ENCODE data around the gene ENTHD1.

The ENTHD1 gene

DNA sequence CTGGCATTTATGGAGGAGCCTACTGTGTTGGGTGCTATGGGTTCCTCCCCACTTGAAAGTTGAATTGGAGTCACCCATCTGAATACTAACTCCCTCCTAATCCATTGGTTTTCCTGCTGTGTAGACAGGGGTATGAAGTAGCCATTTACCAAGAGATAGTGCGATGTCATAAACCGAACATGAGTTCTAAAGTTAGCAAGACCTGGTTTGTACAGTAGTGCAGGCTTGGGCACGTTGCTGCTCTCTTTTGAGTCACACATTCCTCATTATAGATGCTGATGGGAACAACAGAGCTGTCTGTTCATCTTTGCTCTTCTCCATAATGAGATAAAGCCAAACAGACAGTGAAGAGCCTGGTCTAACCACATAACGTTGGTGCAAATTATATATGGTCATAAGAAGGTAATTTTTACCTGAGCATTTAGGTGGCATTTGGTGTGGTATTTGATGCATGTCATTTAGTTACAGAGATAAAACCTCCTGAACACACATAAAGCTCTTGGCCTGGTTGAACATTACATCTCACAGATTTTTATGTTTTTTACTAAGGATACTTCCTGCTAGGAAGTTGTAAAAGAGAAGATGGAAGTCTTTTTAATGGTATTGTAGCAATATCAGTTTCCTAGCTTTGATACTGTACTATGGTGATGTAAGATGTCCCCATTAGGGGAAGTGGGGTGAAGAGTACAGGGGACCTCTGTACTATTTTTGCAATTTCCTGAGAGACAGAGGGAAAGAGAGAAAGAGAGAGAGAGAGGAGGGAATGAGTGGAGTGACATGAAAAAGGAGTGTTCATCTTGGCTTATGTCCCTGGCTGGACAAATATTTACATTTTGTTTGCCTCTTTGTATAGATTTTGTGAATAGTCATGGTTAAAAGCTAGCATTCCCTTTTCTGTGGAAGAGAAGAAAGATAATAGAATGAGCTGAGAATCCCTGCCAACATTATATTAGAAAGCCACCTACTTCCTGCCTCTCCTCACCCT, 35.3 kb upstream of the ENTHD1 start:
- Histone ChIP-seq H3K9me2 (ENCODE audit: low read depth, low read length) (no peaks in the 10 kb centered on the region), H3K9me3 (ENCODE audit: low read length) (no peaks in the 10 kb centered on the region), H2AFZ (ENCODE audit: low read length) (no peak overlapping the region), H3K36me3 (ENCODE audit: insufficient read depth, low read length) (no peaks in the 10 kb centered on the region), H3K9ac (ENCODE audit: low read length) (no peak overlapping the region), H3K79me2 (ENCODE audit: insufficient read depth, low read length) (no peaks in the 10 kb centered on the region), H4K20me1 (ENCODE audit: insufficient read depth, low read length) (no peaks in the 10 kb centered on the region), H3K4me1 (ENCODE audit: insufficient read depth, low read length, severe bottlenecking) (no peaks in the 10 kb centered on the region), H3K27ac (ENCODE audit: low read depth, low read length, poor library complexity, severe bottlenecking) (no peak overlapping the region), H3K4me3 (ENCODE audit: low read depth, low read length, poor library complexity, severe bottlenecking) (no peak overlapping the region), H3K27me3 (ENCODE audit: insufficient read depth, low read length) (no peaks in the 10 kb centered on the region), H3F3A (ENCODE audit: insufficient read depth, low read length) (no peaks in the 10 kb centered on the region), H3K4me2 (ENCODE audit: low read length) (no peak overlapping the region)
- TF ChIP-seq, protein P1, sequence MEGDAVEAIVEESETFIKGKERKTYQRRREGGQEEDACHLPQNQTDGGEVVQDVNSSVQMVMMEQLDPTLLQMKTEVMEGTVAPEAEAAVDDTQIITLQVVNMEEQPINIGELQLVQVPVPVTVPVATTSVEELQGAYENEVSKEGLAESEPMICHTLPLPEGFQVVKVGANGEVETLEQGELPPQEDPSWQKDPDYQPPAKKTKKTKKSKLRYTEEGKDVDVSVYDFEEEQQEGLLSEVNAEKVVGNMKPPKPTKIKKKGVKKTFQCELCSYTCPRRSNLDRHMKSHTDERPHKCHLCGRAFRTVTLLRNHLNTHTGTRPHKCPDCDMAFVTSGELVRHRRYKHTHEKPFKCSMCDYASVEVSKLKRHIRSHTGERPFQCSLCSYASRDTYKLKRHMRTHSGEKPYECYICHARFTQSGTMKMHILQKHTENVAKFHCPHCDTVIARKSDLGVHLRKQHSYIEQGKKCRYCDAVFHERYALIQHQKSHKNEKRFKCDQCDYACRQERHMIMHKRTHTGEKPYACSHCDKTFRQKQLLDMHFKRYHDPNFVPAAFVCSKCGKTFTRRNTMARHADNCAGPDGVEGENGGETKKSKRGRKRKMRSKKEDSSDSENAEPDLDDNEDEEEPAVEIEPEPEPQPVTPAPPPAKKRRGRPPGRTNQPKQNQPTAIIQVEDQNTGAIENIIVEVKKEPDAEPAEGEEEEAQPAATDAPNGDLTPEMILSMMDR (IDR thresholded peaks at IDR 0.05; ENCODE audit: low read length): no peak
- no peak for TF ChIP-seq EZH2 (IDR thresholded peaks at IDR 0.05; ENCODE audit: borderline replicate concordance, low read length)

DNA sequence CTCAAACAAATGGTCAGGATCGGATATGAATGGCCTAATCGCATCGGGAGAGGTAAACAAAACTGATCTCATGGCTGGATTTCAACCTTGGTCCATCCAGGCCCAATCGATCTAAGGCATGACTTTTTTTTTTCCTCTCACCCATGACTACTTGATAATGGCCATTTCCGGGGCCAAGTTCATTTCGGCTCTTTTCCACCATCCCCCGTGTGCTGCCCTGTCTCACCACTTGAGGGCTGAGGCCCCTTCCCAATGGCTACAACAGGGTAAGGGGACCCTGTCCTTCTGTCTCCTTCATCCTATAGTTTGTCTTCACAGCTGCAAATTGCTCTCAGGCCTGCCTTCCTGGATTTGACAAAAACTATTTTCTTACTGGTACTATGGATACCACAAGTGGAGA, 34.0 kb upstream of the ENTHD1 start:
- no peak for TF ChIP-seq EZH2 (IDR thresholded peaks at IDR 0.05; ENCODE audit: borderline replicate concordance, low read length)
- TF ChIP-seq, protein P1 (IDR thresholded peaks at IDR 0.05; ENCODE audit: low read length): peak; percentile 21; the same call in 1 of the 2 replicates
- H3K4me2 ChIP-seq (ENCODE audit: low read length): no peak overlapping the region
- H3K27me3 ChIP-seq (ENCODE audit: insufficient read depth, low read length): no peaks in the 10 kb centered on the region
- no peaks in the 10 kb centered on the region for H3K9me2 ChIP-seq (ENCODE audit: low read depth, low read length)
- no peak overlapping the region for H3K4me3 ChIP-seq (ENCODE audit: low read depth, low read length, poor library complexity, severe bottlenecking)
- no peak overlapping the region for H3K27ac ChIP-seq (ENCODE audit: low read depth, low read length, poor library complexity, severe bottlenecking)
- H3K9ac ChIP-seq (ENCODE audit: low read length): no peak overlapping the region
- no peaks in the 10 kb centered on the region for H3K36me3 ChIP-seq (ENCODE audit: insufficient read depth, low read length)
- no peaks in the 10 kb centered on the region for H3K79me2 ChIP-seq (ENCODE audit: insufficient read depth, low read length)
- H2AFZ ChIP-seq (ENCODE audit: low read length): no peak overlapping the region
- H4K20me1 ChIP-seq (ENCODE audit: insufficient read depth, low read length): no peaks in the 10 kb centered on the region
- no peaks in the 10 kb centered on the region for H3F3A ChIP-seq (ENCODE audit: insufficient read depth, low read length)
- H3K4me1 ChIP-seq (ENCODE audit: insufficient read depth, low read length, severe bottlenecking): no peaks in the 10 kb centered on the region
- no peaks in the 10 kb centered on the region for H3K9me3 ChIP-seq (ENCODE audit: low read length)

DNA sequence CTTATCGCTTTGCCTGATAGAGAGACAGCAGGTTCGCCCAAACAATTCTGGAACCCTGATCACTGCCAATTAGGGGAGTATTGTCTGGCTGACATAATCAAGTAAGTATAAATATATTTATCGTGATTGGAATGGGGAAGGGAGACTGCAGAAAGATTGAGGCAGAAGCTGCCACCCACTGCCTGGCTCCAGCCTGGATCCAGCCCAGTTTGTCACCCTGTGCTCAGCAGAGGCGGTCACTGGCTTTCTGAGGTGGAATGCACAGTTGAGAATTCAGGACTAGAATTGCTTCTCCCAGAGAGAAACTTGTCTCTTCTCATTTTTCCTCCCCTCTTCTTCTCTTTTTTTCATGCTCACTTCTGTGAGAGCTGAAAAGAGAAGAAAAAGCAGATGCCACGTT, 33.2 kb upstream of the ENTHD1 start:
- Histone ChIP-seq H3F3A (ENCODE audit: insufficient read depth, low read length) (no peaks in the 10 kb centered on the region), H3K9me3 (ENCODE audit: low read length) (no peaks in the 10 kb centered on the region), H3K4me1 (ENCODE audit: insufficient read depth, low read length, severe bottlenecking) (no peaks in the 10 kb centered on the region), H3K9me2 (ENCODE audit: low read depth, low read length) (no peaks in the 10 kb centered on the region), H3K4me2 (ENCODE audit: low read length) (no peak overlapping the region), H3K27me3 (ENCODE audit: insufficient read depth, low read length) (no peaks in the 10 kb centered on the region), H2AFZ (ENCODE audit: low read length) (no peak overlapping the region), H3K36me3 (ENCODE audit: insufficient read depth, low read length) (no peaks in the 10 kb centered on the region), H3K27ac (ENCODE audit: low read depth, low read length, poor library complexity, severe bottlenecking) (no peak overlapping the region), H3K4me3 (ENCODE audit: low read depth, low read length, poor library complexity, severe bottlenecking) (no peak overlapping the region), H3K79me2 (ENCODE audit: insufficient read depth, low read length) (no peaks in the 10 kb centered on the region), H3K9ac (ENCODE audit: low read length) (no peak overlapping the region), H4K20me1 (ENCODE audit: insufficient read depth, low read length) (no peaks in the 10 kb centered on the region)
- no peak for TF ChIP-seq EZH2 (IDR thresholded peaks at IDR 0.05; ENCODE audit: borderline replicate concordance, low read length)
- TF ChIP-seq, protein P1 (IDR thresholded peaks at IDR 0.05; ENCODE audit: low read length): no peak
